Measurements from ENCODE around the gene HSPA1L.
"Not testable (repeated sequence)": the region's sequence is repeated elsewhere in the genome, so short reads cannot be mapped to it uniquely, and the experiment has no call there.

DNA sequence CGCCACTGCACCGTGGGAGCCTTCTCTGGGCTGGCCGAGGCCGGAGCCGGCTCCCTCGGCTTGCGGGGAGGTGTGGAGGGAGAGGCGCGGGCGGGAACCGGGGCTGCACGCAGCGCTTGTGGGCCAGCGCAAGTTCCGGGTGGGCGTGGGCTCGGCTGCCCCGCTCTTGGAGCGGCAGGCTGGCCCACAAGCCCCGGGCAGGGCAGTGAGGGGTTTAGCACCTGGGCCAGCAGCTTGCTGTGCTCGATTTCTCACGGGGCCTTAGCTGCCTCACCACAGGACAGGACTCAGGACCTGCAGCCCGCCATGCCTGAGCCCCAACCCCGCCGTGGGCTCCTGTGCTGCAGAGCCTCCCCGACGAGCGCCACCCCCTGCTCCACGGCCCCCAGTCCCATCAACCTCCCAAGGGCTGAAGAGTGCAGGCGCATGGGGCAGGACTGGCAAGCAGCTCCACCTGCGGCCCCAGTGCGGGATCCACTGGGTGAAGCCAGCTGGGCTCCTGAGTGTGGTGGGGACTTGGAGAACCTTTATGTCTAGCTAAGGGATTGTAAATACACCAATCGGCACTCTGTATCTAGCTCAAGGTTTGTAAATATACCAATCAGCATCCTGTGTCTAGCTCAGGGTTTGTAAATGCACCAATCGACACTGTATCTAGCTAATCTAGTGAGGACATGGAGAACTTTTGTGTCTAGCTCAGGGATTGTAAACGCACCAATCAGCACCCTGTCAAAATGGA, 37.1 kb upstream of the HSPA1L start:
- TF ChIP-seq, protein P1, sequence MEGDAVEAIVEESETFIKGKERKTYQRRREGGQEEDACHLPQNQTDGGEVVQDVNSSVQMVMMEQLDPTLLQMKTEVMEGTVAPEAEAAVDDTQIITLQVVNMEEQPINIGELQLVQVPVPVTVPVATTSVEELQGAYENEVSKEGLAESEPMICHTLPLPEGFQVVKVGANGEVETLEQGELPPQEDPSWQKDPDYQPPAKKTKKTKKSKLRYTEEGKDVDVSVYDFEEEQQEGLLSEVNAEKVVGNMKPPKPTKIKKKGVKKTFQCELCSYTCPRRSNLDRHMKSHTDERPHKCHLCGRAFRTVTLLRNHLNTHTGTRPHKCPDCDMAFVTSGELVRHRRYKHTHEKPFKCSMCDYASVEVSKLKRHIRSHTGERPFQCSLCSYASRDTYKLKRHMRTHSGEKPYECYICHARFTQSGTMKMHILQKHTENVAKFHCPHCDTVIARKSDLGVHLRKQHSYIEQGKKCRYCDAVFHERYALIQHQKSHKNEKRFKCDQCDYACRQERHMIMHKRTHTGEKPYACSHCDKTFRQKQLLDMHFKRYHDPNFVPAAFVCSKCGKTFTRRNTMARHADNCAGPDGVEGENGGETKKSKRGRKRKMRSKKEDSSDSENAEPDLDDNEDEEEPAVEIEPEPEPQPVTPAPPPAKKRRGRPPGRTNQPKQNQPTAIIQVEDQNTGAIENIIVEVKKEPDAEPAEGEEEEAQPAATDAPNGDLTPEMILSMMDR (IDR thresholded peaks at IDR 0.05; ENCODE audit: poor library complexity), result not testable (repeated sequence)
- not testable (repeated sequence) for TF ChIP-seq EZH2 (IDR thresholded peaks at IDR 0.05; ENCODE audit: borderline replicate concordance)
